Right forelimb (tissue), 1 donor: Measurements from ENCODE around the gene PRKAR1B.
"Not testable (repeated sequence)": the region's sequence is repeated elsewhere in the genome, so short reads cannot be mapped to it uniquely, and the experiment has no call there.

ENCODE experiments used
- DNase-seq: peaks from one replicate; pipeline ENCODE4 v3.0.0-alpha.2; 2018

Gene PRKAR1B

DNA sequence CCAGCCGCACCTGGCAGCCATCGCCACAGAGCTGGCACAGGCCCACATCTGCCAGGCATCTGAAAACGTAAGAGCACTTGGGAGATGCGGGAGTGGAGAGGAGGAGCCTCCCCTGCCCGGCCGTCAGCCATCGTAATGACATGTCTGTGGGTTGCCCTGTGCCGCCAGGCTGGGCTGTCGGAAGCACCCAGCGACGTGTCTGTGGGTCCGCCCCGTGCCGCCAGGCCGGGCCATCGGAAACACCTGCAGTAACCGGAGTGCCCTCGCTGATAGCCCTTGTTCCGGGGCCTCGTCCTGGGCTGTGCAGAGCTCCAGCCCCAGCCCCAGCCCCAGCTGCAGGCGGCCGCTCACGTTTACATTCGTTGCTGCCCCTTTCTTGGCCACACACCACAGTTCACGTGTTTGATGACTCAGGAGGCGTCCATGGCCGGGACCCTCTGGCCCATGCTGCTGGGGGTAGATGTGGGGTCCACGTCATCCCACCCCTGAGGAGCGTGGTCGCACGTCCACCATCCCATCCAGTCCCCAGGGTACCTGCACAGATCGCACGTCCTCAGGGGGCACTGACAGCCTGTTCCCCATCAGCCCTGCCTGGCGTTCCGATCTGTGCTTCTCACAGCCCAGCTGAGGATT is 30.0 kb upstream of the PRKAR1B start:
- DNase-seq, result no peak

DNA sequence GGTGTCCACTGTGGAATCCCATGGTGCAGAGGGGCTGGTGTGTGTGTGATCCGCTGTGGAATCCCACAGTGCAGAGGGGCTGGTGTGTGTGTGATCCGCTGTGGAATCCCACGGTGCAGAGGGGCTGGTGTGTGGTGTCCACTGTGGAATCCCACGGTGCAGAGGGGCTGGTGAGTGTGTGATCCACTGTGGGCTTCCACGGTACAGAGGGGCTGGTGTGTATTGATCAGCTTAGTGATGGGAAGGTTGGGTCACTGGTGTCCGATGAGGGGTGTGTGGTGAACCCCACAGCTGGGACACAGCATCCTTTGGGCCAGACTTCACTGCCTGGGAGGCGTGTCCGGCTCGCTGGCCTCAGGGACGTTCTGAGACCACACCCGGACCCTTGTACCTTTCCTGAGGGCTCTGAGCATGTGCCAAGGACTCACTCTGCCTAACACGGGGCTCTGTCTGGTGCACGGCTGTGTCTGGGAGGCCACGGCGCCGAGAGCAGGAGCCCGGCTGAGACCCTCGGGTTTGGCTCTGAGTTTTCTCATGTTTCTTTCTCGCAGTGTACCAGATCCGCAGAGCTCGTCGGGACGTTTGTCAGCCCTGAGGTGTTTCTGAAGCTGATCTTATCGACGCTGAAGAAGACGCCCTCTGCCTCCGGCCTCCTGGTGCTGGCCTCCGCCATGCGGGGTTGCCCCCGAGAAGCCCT is 29.3 kb upstream of the PRKAR1B start:
- no peak for DNase-seq

DNA sequence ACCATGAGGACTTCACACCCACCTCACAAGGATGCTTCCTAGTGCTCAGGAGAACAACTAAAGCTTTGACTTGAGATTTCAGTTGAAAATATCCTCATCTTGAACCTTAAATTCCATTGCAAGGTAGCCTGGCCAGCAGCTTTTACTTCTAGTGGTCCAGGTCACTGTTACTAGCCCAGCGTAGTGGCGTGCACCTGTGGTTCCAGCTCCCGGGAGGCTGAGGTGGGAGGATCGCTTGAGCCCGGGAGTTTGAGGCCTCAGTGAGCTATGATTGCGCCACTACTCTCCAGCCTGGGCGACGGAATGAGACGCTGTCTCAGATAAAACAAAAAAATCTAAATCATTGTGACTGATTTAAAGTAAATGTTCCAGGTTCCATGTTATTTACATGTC is 28.3 kb upstream of the PRKAR1B start:
- DNase-seq, result no peak

DNA sequence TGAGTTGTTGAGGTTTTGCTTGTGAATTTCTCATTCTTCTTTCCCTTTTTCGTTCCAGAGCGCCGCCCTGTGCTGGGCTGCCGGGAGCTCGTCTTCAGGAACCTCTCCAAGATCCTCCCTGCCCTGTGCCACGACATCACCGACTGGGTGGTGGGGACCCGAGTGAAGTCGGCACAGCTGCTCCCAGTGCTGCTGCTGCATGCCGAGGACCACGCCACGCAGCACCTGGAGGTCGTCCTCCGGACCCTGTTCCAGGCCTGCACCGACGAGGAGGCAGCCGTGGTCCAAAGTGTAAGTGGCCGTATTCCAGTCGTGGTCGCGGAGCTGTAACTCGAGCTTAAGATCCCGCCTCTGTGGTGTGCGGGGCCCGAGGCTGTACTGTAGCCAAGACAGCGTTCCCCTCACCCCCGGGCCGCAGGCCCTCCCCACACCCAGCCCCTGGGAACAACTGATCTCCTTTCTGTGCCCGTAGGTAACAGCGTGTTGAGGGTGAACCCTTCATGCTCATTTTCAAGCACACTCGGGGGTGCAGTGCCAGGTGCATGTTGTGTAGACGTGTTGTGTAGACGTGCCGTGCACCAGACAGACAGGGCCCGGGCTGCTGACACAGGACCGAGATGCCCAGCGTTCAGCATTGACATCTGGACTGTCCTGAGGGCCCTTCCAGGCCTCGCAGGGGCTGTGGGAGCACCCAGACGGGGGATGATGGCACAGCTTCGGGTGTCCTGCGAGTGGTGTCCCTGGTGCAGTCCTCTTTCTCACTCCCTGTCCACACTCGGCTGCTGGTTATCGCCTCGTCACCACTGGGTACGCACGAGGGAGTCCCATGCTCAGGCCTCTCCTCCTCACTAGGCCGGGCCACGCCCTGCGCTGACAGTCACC is 27.7 kb upstream of the PRKAR1B start:
- DNase-seq, result no peak

DNA sequence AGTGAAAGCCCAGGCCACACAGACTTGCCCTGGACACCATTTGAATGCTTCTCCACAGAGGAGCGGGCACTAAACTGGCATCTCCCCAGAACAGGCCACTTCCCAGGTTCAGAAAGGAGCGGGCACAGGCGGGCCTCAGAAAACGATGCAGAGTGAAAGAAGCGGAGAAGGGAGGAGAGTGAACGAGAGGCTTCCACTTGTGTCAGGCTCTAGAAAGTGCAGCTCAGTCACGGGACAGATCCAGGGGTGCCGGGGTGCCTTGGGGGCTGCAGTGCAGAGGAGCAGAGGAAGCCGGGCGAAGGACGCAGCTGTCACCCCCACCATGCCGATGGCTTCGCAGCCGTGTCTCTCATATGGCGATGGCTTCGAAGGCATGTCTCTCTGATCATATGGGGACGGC is 26.1 kb upstream of the PRKAR1B start:
- DNase-seq, result no peak

DNA sequence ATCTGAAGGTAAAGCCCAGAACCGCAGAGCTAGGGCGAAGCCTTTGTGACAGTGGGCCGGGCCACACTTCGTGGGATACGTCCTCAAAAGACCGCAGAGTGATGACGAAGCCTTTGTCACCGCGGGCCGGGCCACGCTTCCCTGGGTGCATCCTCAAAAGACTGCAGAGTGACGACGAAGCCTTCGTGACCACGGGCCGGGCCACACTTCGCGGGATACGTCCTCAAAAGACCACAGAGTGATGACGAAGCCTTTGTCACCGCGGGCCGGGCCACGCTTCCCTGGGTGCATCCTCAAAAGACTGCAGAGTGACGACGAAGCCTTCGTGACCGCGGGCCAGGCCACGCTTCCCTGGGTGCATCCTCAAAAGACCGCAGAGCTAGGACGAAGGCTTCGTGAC is 25.2 kb upstream of the PRKAR1B start:
- not testable (repeated sequence) for DNase-seq

DNA sequence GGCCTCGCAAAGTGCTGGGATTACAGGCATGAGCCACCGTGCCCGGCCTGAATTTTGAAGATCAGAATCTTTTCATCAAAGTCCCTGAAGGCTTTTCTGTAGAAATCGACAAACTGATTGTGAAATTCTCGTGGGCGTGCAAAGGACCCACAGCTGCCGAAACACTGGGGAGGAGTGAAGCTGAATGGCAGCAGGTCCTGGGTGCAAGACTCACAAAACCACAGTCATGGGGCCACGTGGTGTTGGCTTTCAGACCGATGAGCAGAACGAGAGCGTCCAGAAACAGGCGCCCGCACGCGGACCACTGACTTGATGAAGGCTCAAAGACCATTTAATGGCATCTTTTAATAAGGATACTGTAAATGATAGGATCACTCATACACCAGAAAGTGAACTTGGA is 24.7 kb upstream of the PRKAR1B start:
- DNase-seq, result no peak

DNA sequence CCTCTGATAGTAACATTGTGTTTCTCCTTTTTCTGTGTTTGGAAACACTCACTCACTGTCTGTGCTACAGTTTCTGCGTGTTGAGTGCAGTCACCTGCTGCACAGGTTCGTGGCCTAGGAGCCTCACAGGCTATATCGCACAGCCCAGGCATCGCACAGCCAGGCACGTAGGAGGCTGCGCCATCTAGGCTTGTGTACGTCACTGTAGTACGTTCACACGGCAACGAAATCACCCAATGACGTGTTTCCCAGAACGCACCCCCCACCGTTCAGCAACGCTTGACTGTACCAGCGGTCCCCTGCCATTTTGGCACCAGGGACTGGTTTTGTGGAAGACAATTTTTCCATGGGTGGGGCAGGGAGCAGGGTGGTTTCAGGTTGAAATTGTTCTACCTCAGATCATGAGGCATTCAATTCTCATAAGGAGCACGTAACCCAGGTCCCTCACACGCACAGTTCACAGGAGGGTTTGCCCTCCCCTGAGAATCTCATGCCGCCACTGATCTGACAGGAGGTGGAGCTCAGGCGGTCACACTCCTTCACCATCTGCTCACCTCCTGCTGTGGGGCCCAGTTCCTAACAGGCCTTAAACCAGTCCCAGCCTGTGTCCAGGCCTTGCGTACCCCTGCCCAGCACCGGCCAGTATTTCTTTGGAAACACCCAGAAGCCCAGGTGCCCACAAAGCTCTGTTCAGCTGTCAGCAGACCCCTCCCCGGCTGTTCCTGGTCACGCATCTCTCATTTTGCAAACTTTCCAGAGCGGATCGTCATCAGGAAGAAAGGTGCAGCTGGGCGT is 23.2 kb upstream of the PRKAR1B start:
- no peak for DNase-seq

DNA sequence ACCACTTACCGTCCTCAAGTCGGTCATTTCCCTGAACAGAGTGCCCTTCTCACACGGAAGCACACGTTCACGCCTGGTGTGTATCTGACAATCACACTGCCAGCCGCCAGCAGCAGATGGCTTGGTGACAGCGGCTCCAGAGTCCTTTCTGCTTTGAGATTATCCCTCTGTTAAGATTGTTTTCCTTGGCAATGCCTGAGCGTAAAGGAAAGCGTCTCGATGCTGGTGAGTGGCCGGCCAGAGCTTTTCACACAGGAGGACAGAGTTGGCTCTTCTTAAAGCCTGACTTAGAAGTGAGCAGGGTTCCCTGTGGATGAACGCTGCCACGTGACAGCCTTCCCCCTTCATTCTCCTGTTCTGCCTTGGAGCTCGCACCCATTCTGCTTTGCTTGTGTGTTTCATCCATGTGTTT is 22.1 kb upstream of the PRKAR1B start:
- DNase-seq, result no peak

DNA sequence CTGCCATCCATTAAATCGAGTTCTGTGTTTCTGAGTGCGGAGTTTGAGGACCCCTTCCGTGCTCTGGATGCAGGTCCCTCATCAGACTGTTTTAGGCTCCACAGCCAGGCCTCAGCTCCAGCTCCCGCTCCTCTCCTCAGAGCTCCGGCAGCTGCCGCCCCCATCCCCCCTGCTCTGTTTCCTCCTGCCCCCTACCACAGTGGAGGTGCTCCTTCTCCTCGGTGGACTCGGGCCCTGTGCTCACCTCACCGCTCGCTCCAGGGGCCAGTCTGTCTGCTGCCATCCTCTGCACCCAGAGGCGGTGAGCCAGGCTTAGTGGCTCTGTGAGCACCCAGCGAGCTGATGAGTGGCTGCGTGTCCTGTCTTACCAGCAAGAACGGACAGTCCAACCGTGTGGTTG is 21.4 kb upstream of the PRKAR1B start:
- no peak for DNase-seq

DNA sequence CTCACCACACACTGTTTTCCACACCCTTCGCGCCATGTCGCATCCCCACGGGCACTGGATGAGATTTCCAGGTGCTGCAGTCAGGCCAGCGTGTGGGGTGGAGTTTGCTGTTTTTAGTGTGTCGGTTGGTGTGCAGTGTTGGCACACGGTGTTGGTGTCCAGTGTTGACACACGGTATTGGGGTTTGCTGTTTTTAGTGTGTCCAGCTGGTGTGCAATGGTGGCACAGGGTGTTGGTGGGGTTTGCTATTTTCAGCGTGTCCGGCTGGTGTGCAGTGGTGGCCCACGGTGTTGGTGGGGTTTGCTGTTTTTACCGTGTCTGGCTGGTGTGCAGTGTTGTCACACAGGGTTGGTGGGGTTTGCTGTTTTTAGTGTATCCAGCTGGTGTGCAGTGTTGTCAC is 20.1 kb upstream of the PRKAR1B start:
- DNase-seq, result no peak

DNA sequence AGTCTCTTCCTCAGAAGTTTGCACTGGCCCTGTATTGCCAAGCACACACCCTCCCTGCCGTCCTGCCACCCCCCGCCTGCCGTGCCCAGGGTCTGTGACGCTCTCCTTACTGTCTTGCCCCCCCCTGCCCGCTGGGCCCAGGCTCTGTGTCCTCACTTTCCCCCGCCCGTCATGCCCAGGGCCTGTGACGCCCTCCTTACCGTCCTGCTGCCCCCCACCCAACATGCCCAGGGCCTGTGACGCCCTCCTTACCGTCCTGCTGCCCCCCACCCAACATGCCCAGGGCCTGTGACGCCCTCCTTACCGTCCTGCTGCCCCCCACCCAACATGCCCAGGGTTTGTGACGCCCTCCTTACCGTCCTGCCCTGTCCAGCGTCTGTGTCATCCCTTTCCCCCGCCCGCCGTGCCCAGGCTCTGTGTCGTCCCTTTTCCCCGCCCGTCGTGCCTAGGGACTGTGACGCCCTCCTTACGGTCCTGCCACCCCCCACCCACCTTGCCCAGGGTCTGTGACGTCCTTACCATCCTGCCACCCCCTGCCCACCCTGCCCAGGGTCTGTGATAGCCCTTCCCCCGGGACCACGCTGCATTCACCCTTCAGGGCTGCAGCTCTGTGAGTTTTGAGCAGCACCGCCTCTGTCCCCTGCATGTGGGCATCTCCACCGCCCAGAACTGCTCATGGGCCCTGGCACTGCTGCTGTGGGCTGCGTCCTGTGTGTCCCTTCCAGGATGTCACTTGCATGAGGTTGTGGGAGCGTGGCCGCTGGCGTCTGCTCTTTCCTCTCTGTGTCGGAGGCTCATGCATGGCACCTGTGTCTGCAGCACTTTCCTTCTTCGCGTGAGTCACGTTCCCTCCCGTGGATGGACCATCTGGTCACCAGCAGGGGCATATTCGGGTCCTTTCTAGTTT is 19.3 kb upstream of the PRKAR1B start:
- DNase-seq, result no peak

DNA sequence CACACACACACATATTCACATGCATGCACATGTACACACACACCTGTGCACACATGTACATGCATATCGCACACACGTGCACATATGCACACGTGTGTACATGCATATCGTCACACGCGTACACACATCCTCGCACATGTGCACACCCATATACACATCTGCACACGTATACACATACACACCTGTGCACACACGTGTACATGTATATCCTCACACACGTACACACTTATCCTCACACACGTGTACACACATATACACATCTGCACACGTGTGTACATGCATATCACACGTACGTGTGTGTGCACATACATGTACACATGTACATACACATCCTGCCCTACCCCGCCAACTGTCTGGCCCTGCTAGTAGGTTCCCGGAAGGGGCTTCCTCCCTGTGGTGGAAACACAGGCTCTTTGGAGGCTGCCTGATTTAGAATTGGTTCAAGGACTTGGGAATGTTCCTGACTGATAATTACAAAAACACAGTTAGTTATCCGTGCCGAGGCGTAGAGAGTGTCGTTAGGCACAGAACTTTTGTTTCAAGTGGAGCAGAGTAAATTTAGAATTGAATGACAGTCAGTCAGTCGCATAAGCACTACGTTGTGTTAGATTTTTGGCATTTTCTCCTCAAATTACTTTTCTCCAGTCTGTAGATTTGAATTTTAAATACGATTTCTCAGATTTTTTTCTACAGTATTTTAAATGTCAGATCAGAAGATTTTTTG is 18.5 kb upstream of the PRKAR1B start:
- no peak for DNase-seq

DNA sequence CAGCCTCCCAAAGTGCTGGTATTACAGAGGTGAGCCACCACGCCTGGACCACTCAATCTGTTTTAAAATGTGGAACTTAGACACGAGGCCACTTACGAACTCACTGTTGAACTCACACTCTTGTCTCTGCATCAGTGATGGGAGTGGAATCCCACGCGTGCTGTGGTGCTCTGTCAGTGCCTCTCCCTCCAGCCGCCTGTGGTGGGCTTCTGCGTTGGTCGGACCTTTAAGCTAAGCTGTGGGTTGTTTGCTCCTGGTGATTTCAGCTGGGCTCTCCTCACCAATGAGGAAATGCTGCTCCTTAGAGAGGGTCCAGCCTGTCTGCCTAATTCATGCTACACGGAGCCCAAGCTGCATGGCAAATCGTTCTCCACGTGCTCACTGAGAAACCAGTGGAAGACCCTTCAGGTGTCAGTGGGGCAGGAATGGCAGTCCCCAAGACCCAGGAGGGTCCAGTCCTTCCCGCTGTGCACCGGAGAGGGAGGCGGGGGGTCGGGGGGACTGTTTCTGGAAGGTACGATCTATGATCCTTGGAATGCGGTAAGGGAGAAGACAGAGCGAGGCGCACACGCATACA is 17.9 kb upstream of the PRKAR1B start:
- DNase-seq, result no peak

DNA sequence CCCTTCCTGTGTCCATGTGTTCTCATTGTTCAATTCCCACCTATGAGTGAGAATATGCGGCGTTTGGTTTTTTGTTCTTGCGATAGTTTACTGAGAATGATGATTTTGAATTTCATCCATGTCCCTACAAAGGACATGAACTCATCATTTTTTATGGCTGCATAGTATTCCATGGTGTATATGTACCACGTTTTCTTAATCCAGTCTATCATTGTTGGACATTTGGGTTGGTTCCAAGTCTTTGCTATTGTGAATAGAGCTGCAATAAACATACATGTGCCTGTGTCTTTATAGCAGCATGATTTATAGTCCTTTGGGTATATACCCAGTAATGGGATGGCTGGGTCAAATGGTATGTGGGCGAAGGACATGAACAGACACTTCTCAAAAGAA is 17.0 kb upstream of the PRKAR1B start:
- not testable (repeated sequence) for DNase-seq

DNA sequence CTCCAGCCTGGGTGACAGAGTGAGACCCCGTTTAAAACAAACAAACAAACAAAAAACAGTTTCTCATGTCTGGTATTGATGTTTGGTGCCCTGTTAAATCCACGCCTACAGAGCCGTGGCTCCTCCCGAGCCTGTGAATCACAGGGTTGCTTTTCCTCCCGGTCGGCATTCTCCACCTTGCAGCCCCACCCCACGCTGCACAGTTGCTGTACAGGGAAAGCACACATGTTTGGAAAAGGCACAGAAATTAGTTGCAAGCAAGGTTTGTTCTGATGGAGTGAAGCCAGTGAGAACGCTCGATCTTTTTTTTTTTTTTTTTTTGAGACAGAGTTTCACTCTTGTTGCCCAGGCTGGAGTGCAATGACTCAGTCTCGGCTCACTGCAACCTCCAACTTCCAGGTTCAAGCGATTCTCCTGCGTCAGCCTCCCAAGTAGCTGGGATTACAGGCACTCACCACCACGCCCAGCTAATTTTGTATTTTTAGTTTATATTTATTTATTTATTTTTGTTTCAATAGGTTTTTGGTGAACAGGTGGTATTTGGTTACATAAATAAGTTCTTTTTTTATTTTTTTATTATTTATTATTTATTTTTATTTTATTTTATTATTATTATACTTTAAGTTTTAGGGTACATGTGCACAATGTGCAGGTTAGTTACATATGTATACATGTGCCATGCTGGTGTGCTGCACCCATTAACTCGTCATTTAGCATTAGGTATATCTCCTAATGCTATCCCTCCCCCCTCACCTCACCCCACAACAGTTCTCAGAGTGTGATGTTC is 16.5 kb upstream of the PRKAR1B start:
- DNase-seq, result not testable (repeated sequence)

DNA sequence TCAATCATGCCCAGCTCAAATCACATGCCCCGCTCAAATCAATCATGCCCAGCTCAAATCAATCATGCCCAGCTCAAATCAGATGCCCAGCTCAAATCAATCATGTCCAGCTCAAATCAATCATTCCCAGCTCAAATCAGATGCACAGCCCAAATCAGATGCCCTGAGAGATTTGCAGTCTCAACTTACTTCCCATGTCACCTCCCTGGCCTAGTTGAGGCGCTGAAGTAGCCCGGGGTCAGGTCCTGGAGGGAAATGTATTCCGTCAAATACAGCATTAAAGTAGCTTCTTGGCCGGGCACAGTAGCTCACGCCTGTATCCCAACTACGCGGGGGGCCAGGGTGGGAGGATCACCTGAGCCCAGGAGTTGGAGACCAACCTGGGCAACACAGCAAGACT is 15.7 kb upstream of the PRKAR1B start:
- DNase-seq, result no peak

DNA sequence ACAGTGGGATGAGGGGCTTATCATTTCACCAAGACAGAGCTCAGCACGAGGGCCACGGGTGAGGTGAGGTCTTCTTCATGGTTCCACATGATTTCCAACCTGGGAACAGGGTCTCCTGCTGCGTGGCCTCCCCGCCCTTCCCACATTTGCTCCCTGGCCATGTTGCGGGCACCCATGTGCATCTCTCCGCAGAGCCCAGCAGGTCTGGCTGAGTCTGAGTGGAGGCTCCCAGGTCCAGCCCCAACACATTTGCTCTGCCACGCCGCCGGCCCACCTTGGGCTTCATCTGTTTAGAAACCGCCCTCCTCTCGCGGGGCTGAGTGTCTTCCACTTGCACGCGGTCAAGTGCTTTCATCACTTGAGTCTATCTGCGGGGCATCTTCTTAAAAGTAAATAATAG is 14.8 kb upstream of the PRKAR1B start:
- no peak for DNase-seq

DNA sequence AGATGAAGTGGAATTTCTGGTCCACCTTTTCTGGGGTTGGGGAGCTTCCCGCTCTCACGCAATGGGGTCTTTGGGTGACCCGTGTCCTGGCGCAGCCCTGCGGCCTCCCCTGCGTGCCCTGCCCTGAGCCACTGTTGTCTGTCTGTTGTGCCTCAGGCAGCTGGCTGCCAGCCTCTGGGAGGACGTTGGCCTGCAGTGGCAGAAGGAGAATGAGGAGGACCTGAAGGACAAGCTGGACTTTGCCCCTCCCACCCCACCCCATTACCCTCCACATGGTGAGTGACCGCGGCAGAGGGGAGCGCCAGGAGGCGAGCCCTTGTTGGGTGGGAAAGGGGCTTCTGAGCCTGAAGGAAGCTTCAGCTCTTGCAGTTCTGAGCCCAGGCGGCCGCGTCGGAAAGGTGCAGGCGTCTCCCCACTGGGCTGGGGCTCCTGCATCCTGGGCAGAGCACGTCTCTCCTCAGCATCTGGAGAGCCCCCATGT is 14.2 kb upstream of the PRKAR1B start:
- no peak for DNase-seq
